CD4-positive, alpha-beta memory T cell (primary cell): ENCODE results near the gene EIF3CL. TPM values are rescaled to one million over a fixed set of nuclear protein-coding genes. Genes with fewer than 3 reads are reported as not detected.

Experiments
- microRNA-seq: library from miRNA; unstranded; fragments of <30 nt; microRNA quantifications from one replicate; pipeline ENCODE4 v1.2.0, GENCODE V29; 2021; ENCODE audit warnings: borderline replicate concordance, borderline number of aligned reads, borderline microRNAs expressed, mixed read lengths
- polyA plus RNA-seq, 2 donors: library from polyadenylated mRNA; unstranded; fragments of 300-500 nt; fragmentation: Illumina TruSeq; gene quantifications; one replicate each; pipeline ENCODE4 v1.2.3, GENCODE V29; 2021
- total RNA-seq, 2 experiments: library from RNA; stranded (reverse); gene quantifications; one replicate each; pipeline ENCODE4 v1.2.3, GENCODE V29; 2021

The EIF3CL gene
- total and polyA plus RNA-seq, 4 experiments from 2014 or later, result 9.3 to 39.2 (median 32.3) TPM

Small RNA genes within 50 kb of the gene (microRNA-seq; reads per million reads assigned to microRNA genes)
- gene MIR6862-1, result not detected

Other genes starting within 250 kb of the EIF3CL start
- 100 to 1,000 TPM; 347 to 350 TPM for gene XPO6, start 191.9 kb downstream of the EIF3CL start, total RNA-seq
- gene XPO6, start 191.9 kb downstream of the EIF3CL start, polyA plus RNA-seq, result 10 to 100 TPM; 35.7 to 90.7 TPM
- gene SBK1, start 111.3 kb downstream of the EIF3CL start, total RNA-seq, result 10 to 100 TPM; 14.2 to 14.6 TPM
- 10 to 100 TPM in 1 of 2 donors, 1 to 10 TPM in 1; 1.2 to 13.1 TPM for gene SBK1, start 111.3 kb downstream of the EIF3CL start, polyA plus RNA-seq
- 1 to 10 TPM; 4.5 to 4.7 TPM for gene NPIPB6, start 40.3 kb downstream of the EIF3CL start, total RNA-seq
- gene NPIPB6, start 40.3 kb downstream of the EIF3CL start, polyA plus RNA-seq, result under 1 TPM in 1 of 2 donors, not detected in 1; 0.30 TPM
- 1 to 10 TPM in 1 of 2 experiments, under 1 TPM in 1; 0.72 to 1.1 TPM for gene NPIPB7, start 68.5 kb upstream of the EIF3CL start, total RNA-seq
- gene NPIPB7, start 68.5 kb upstream of the EIF3CL start, polyA plus RNA-seq, result not detected
- gene CLN3, start 88.2 kb upstream of the EIF3CL start, total RNA-seq, result 10 to 100 TPM; 62.1 to 63.6 TPM
- 10 to 100 TPM; 16.8 to 33.7 TPM for gene CLN3, start 88.2 kb upstream of the EIF3CL start, polyA plus RNA-seq
- gene APOBR, start 90.8 kb upstream of the EIF3CL start, total RNA-seq, result 1 to 10 TPM; 9.1 to 9.9 TPM
- gene APOBR, start 90.8 kb upstream of the EIF3CL start, polyA plus RNA-seq, result 1 to 10 TPM in 1 of 2 donors, under 1 TPM in 1; 0.12 to 3.5 TPM
- gene IL27, start 103.0 kb upstream of the EIF3CL start, total RNA-seq, result not detected
- not detected for gene IL27, start 103.0 kb upstream of the EIF3CL start, polyA plus RNA-seq
- not detected for gene NUPR1, start 135.1 kb upstream of the EIF3CL start, total RNA-seq
- not detected for gene NUPR1, start 135.1 kb upstream of the EIF3CL start, polyA plus RNA-seq
- gene SGF29, start 150.1 kb upstream of the EIF3CL start, total RNA-seq, result 10 to 100 TPM; 67.5 to 70.0 TPM
- gene SGF29, start 150.1 kb upstream of the EIF3CL start, polyA plus RNA-seq, result 10 to 100 TPM; 53.8 to 86.9 TPM
- under 1 TPM; 0.25 to 0.49 TPM for gene SULT1A2, start 193.2 kb upstream of the EIF3CL start, total RNA-seq
- gene SULT1A2, start 193.2 kb upstream of the EIF3CL start, polyA plus RNA-seq, result under 1 TPM; 0.18 TPM
- 10 to 100 TPM; 12.4 to 13.2 TPM for gene SULT1A1, start 206.2 kb upstream of the EIF3CL start, total RNA-seq
- 1 to 10 TPM; 4.7 to 6.3 TPM for gene SULT1A1, start 206.2 kb upstream of the EIF3CL start, polyA plus RNA-seq
- not detected for gene NPIPB8, start 234.2 kb upstream of the EIF3CL start, total RNA-seq
- gene NPIPB8, start 234.2 kb upstream of the EIF3CL start, polyA plus RNA-seq, result not detected